AG09309 (cell line): ENCODE results near the gene KRTAP13-1.

ENCODE experiments used
- DNase-seq: peaks from one replicate; pipeline ENCODE4 v3.0.0-alpha.2; 2010; ENCODE audit warnings: low read depth
- H3K4me3 ChIP-seq: 2 replicates; pipeline ENCODE4 v1.5.1; 2011; ENCODE audit warnings: mild to moderate bottlenecking, low read depth, low read length, moderate library complexity; ENCODE audit not compliant: control insufficient read depth
- TF ChIP-seq, protein P1 (sequence below): IDR thresholded peaks from 2 replicates; pipeline ENCODE4 v1.5.1; 2011; ENCODE audit warnings: mild to moderate bottlenecking, low read depth, low read length, inconsistent platforms; ENCODE audit not compliant: insufficient read depth, control insufficient read depth; ENCODE audit errors: missing control alignments

The KRTAP13-1 gene

DNA sequence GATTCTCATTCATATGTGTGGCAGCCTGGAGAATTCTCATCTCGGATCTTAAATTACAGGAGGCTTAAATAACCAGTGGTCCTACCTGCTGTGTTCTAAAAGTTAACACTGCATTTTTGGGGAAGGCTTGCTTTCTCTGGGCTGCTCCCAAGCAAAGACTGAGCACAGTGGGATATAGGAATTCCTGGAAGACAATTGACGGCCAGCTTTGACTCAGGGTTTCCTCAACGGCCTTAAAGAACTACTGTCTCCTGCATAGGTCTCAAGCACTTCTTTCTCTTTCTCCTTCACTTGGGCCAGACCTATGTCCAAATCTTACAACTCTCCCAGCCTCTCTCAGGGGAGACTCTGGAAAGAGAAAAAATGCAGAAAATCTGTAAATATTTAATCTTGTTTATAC is 30.9 kb downstream of the KRTAP13-1 start:
- no peak for DNase-seq
- TF ChIP-seq, protein P1, sequence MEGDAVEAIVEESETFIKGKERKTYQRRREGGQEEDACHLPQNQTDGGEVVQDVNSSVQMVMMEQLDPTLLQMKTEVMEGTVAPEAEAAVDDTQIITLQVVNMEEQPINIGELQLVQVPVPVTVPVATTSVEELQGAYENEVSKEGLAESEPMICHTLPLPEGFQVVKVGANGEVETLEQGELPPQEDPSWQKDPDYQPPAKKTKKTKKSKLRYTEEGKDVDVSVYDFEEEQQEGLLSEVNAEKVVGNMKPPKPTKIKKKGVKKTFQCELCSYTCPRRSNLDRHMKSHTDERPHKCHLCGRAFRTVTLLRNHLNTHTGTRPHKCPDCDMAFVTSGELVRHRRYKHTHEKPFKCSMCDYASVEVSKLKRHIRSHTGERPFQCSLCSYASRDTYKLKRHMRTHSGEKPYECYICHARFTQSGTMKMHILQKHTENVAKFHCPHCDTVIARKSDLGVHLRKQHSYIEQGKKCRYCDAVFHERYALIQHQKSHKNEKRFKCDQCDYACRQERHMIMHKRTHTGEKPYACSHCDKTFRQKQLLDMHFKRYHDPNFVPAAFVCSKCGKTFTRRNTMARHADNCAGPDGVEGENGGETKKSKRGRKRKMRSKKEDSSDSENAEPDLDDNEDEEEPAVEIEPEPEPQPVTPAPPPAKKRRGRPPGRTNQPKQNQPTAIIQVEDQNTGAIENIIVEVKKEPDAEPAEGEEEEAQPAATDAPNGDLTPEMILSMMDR: no peak
- no peak overlapping the region for H3K4me3 ChIP-seq

DNA sequence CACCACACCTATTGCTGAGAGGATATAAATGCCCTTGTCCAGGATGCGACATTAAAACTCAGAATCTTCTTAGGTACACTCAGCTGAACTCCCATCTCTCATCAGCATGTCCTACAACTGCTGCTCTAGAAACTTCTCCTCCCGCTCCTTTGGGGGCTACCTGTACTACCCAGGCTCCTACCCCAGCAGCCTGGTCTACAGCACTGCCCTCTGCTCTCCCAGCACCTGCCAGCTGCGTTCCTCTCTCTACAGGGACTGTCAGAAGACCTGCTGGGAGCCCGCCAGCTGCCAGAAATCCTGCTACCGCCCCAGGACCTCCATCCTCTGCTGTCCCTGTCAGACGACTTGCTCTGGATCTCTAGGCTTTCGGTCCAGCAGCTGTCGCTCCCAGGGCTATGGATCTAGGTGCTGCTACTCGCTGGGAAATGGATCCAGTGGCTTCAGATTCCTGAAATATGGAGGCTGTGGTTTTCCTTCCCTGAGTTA is 34.4 kb downstream of the KRTAP13-1 start, which contains the start of gene KRTAP13-4:
KRTAP13-4 (plus strand) TSS at position 51 of the 486 bp plus-strand sequence; CDS start at position 107, 56 bp downstream.
- TF ChIP-seq, protein P1: no peak
- H3K4me3 ChIP-seq: no peak within 1 kb of the TSS
- no peak for DNase-seq

GRCh38 chr21:30434033-30434631 is 38.3 kb downstream of the KRTAP13-1 start:
- no peak for DNase-seq
- TF ChIP-seq, protein P1: peak; percentile 18
- no peak overlapping the region for H3K4me3 ChIP-seq

GRCh38 chr21:30437010-30437565 is 41.3 kb downstream of the KRTAP13-1 start:
- TF ChIP-seq, protein P1: no peak
- DNase-seq: no peak
- H3K4me3 ChIP-seq: no peak overlapping the region

- DNase-seq: no peak
- TF ChIP-seq, protein P1: no peak
- H3K4me3 ChIP-seq: no peak within 1 kb of the TSS
These were observed 44.1 kb downstream of the KRTAP13-1 start, which contains the start of gene KRTAP15-1 for GRCh38 chr21:30439975-30440374. Gene KRTAP15-1, plus strand, starts transcription at chr21:30440275. Its CDS starts 53 bp downstream, at chr21:30440328.

DNA sequence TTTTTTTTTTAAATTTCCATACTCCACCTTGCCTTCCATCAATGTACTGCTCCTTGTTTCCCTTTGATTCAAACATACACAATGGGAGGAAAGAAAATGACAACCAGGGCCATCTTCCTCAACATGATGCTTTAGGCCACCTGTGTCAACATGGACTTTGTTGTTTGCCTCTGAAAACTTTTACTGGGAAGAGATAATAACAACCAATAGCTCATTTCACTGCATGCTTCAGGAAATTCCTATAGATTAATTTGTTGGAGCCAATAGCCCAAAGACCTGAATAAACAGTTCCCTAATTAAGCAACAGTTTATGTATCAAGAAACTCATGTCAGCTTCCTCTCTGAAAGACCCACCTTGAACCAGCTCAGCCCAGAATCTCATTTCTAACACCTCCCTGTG is 47.4 kb downstream of the KRTAP13-1 start:
- no peak overlapping the region for H3K4me3 ChIP-seq
- no peak for DNase-seq
- TF ChIP-seq, protein P1: no peak
